Thyroid gland (tissue), 4 donors: Measurements from ENCODE around the gene WARS2. TPM values are rescaled to one million over a fixed set of nuclear protein-coding genes. Genes with fewer than 3 reads are reported as not detected.
"Not testable (repeated sequence)": the region's sequence is repeated elsewhere in the genome, so short reads cannot be mapped to it uniquely, and the experiment has no call there.

Experiments
- DNase-seq, 2 donors: peaks; one replicate each; pipeline ENCODE4 v3.0.0-alpha.2; 2019
- H3K27ac ChIP-seq, 3 donors: fragments of 200-600 bp; sonication (generic); 1 replicate in 2 of 3; 2 replicates in 1 of 3; pipeline ENCODE4 v1.5.1; 2016 to 2019; ENCODE audit warnings: mild to moderate bottlenecking in 1 of 3, moderate library complexity in 1 of 3
- H3K27me3 ChIP-seq: fragments of 200-600 bp; sonication (generic); one replicate; pipeline ENCODE4 v1.5.1; 2019
- H3K36me3 ChIP-seq, 2 donors: fragments of 200-600 bp; sonication (generic); one replicate each; pipeline ENCODE4 v1.5.1; 2016 to 2019
- H3K4me1 ChIP-seq, 2 donors: fragments of 200-600 bp; sonication (generic); one replicate each; pipeline ENCODE4 v1.5.1; 2017 to 2019
- H3K4me3 ChIP-seq, 3 donors: fragments of 200-600 bp; sonication (generic); replicated peaks in 1 of 3; 1 replicate in 2 of 3; 2 replicates in 1 of 3; pipeline ENCODE4 v1.5.1; 2016; ENCODE audit warnings: mild to moderate bottlenecking in 1 of 3
- H3K9me3 ChIP-seq: fragments of 200-600 bp; sonication (generic); one replicate; pipeline ENCODE4 v1.5.1; 2017
- POLR2A ChIP-seq, 2 donors: fragments of 450-650 bp; IDR thresholded peaks; one replicate each; pipeline ENCODE4 v1.6.1; 2017; ENCODE audit warnings: antibody characterized with exemption in 2 of 2, mild to moderate bottlenecking in 2 of 2, moderate library complexity in 1 of 2
- WGBS, 2 donors: methylation state at CpG; one replicate each; pipeline ENCODE4 v1.1.5; 2017; 5-methylcytosine and 5-hydroxymethylcytosine counted together
- intact Hi-C: fragments of 100-400 bp; cut with DNase I; formaldehyde crosslinking; loops from one replicate; pipeline ENCODE4 v1.15.1; 2023
- total RNA-seq, 4 donors: library from RNA; depleted of rRNA; stranded (reverse); fragments of >200 nt; gene quantifications; one replicate each; pipeline ENCODE4 v1.2.3, GENCODE V29; 2016
- TF ChIP-seq, protein P1 (sequence below), 6 experiments: fragments of 200-600 bp in 3 of 6; fragments of 450-650 bp in 3 of 6; sonication (generic) in 3 of 6; IDR thresholded peaks; one replicate each; pipeline ENCODE4 v1.5.1; 2016 to 2019; ENCODE audit warnings: antibody characterized with exemption in 6 of 6, mild to moderate bottlenecking in 2 of 6, inconsistent platforms in 1 of 6, moderate library complexity in 1 of 6

The WARS2 gene
- total RNA-seq, 4 donors from 2014 or later = 21.4 to 35.1 (median 26.2) TPM

DNA sequence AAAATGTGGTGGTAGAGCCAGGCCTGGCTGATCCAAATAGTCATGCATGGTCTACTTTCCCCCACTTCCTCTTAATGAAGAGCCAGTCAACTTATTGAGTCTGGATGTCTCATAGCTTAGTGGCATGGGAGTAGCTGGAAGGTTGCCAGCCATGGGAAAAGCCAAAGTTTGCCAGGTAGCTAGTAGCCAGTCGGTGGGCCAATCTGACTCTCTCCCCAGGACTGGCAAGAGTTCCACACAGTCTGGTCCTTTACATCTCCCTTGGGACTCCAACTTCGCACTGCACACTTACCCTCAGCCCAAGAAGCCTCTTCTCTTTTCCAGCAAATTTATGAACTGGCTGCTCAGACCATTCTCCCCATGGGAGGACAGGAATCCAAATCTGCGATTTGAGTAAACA, 8.3 kb downstream of the WARS2 start:
- Histone ChIP-seq H3K4me3 (no peak overlapping the region), H3K4me1 (no peaks in the 10 kb centered on the region), H3K27me3 (no peaks in the 10 kb centered on the region), H3K36me3 (no peaks in the 10 kb centered on the region), H3K27ac (no peak overlapping the region), H3K9me3 (no peaks in the 10 kb centered on the region)
- intact Hi-C loops = no loop called here
- no peak for DNase-seq
- 63 to 79% methylated on average over 3 of the region's 3 CpGs for WGBS, 2 donors
- TF ChIP-seq, protein P1, sequence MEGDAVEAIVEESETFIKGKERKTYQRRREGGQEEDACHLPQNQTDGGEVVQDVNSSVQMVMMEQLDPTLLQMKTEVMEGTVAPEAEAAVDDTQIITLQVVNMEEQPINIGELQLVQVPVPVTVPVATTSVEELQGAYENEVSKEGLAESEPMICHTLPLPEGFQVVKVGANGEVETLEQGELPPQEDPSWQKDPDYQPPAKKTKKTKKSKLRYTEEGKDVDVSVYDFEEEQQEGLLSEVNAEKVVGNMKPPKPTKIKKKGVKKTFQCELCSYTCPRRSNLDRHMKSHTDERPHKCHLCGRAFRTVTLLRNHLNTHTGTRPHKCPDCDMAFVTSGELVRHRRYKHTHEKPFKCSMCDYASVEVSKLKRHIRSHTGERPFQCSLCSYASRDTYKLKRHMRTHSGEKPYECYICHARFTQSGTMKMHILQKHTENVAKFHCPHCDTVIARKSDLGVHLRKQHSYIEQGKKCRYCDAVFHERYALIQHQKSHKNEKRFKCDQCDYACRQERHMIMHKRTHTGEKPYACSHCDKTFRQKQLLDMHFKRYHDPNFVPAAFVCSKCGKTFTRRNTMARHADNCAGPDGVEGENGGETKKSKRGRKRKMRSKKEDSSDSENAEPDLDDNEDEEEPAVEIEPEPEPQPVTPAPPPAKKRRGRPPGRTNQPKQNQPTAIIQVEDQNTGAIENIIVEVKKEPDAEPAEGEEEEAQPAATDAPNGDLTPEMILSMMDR (IDR thresholded peaks at IDR 0.05) = no peak
- TF ChIP-seq POLR2A (IDR thresholded peaks at IDR 0.05) = no peak

DNA sequence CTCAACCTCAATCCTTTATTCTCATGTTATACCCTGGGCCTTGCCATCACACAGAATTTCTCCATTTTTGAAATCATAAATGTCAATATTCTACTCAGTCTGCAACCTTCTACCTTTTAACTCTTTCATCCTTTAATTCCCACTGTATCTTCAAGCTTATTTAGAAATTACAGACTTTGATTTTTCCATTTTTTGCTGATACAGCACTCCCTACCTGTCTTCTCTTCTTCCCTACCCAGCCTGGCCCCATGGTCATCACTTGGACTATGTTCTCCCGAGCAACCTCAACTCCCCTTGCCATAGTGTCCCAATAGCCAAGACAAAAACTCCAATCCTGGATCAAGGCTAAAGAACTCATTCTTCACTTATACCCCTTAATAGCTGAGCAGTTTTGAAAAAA, 14.6 kb downstream of the WARS2 start:
- Histone ChIP-seq H3K27me3 (no peaks in the 10 kb centered on the region), H3K36me3 (no peaks in the 10 kb centered on the region), H3K4me3 (no peak overlapping the region), H3K9me3 (no peaks in the 10 kb centered on the region), H3K4me1 (no peaks in the 10 kb centered on the region), H3K27ac (no peak overlapping the region)
- DNase-seq = no peak
- no peak for TF ChIP-seq POLR2A (IDR thresholded peaks at IDR 0.05)
- TF ChIP-seq, protein P1 (IDR thresholded peaks at IDR 0.05) = no peak
- WGBS, 2 donors = 93 to 96% methylated on average over 1 of the region's 1 CpG
- intact Hi-C loops = no loop called here

DNA sequence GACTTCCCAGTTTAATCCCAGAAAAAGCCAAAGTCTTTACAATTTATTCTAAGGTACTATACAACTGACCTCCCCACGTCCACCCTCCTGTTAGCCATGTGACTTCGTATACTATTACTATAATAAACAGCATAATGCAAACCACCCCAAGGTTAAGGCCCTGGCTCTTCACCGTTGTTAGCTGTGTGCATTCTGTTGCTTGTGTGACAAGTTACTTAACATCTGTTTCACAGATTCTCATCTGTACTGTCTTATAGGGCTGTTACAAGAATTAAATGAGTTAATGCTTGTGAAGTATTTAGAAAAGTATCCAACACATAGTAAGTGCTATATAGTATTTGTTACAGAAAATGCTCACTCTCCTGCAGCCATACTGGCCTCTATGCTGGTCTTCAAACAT, 15.7 kb downstream of the WARS2 start:
- no peak overlapping the region for H3K27ac ChIP-seq
- H3K4me1 ChIP-seq = no peaks in the 10 kb centered on the region
- DNase-seq = no peak
- H3K9me3 ChIP-seq = no peaks in the 10 kb centered on the region
- intact Hi-C loops = no loop called here
- WGBS, 2 donors = 96 to 97% methylated on average over 3 of the region's 3 CpGs
- no peak overlapping the region for H3K4me3 ChIP-seq
- H3K27me3 ChIP-seq = no peaks in the 10 kb centered on the region
- TF ChIP-seq, protein P1 (IDR thresholded peaks at IDR 0.05) = no peak
- TF ChIP-seq POLR2A (IDR thresholded peaks at IDR 0.05) = no peak
- no peaks in the 10 kb centered on the region for H3K36me3 ChIP-seq

DNA sequence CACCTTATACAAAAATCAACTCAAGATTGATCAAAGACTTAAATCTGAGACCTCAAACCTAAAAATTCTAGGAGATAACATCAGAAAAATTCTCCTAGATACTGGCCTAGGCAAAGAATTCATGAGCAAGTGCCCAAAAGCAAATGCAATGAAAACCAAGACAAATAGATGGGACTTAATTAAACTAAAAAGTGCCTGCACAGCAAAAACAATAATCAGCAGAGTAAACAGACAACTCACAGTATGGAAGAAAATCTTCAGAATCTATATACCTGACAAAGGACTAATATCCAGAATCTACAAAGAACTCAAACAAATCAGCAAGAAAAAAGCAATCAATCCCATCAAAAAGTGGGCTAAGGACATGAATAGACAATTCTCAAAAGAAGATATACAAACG, 18.6 kb downstream of the WARS2 start:
- WGBS, 2 donors = 93 to 98% methylated on average over 1 of the region's 1 CpG
- intact Hi-C loops, H3K36me3 ChIP-seq, H3K4me1 ChIP-seq, H3K27ac ChIP-seq, H3K4me3 ChIP-seq, DNase-seq, H3K9me3 ChIP-seq, H3K27me3 ChIP-seq: not testable (repeated sequence)

DNA sequence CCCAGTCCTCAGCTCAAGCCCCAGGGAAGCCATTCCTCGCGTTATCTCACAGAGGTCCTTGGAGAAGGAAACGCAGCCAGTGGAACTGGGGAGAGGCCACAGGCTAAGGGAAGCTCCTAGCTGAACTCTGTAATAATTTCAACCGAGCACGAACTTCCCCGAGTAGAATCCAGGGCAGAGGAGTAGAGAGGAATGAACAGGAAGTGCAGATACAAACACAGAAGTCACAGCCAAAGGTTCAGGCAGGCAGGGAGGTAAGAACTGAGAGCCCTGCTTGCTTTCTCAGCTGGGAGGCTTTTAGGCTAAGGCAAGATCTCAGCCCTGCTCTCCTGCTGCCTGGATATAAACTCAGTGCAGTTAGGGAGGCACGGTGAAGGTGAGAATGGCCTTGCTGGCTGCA, 23.7 kb downstream of the WARS2 start:
- intact Hi-C loops = no loop called here
- no peak for TF ChIP-seq POLR2A (IDR thresholded peaks at IDR 0.05)
- TF ChIP-seq, protein P1 (IDR thresholded peaks at IDR 0.05) = no peak
- WGBS, 2 donors = 73 to 78% methylated on average over 7 of the region's 7 CpGs
- Histone ChIP-seq H3K36me3 (no peaks in the 10 kb centered on the region), H3K9me3 (no peaks in the 10 kb centered on the region), H3K4me3 (no peak overlapping the region), H3K27me3 (no peaks in the 10 kb centered on the region), H3K27ac (no peak overlapping the region), H3K4me1 (no peaks in the 10 kb centered on the region)
- no peak for DNase-seq

DNA sequence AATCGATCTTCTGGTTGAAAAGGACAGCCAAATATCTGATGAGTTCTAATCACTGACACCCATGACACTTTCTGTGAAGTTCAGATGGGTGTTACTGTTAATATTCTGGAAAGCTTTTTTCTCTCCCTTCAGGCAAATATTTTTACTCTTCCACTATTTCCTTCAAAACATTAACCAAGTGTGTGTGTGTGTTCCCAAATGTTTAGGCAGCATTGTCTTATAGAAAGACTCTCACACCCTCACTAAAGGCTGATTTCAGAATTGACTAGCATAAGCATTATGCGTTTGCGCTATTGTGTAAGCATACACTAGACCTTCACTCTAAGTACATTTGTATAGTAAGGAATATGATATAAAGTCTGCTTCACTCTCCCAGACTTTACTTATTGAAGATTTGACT, 24.7 kb downstream of the WARS2 start:
- 96 to 97% methylated on average over 3 of the region's 3 CpGs for WGBS, 2 donors
- DNase-seq = no peak
- H3K9me3 ChIP-seq = no peaks in the 10 kb centered on the region
- intact Hi-C loops = no loop called here
- no peak overlapping the region for H3K4me3 ChIP-seq
- H3K36me3 ChIP-seq = no peaks in the 10 kb centered on the region
- no peaks in the 10 kb centered on the region for H3K4me1 ChIP-seq
- TF ChIP-seq POLR2A (IDR thresholded peaks at IDR 0.05) = no peak
- TF ChIP-seq, protein P1 (IDR thresholded peaks at IDR 0.05) = no peak
- no peak overlapping the region for H3K27ac ChIP-seq
- H3K27me3 ChIP-seq = no peaks in the 10 kb centered on the region
